Measurements from ENCODE around the gene PRR7.

DNA sequence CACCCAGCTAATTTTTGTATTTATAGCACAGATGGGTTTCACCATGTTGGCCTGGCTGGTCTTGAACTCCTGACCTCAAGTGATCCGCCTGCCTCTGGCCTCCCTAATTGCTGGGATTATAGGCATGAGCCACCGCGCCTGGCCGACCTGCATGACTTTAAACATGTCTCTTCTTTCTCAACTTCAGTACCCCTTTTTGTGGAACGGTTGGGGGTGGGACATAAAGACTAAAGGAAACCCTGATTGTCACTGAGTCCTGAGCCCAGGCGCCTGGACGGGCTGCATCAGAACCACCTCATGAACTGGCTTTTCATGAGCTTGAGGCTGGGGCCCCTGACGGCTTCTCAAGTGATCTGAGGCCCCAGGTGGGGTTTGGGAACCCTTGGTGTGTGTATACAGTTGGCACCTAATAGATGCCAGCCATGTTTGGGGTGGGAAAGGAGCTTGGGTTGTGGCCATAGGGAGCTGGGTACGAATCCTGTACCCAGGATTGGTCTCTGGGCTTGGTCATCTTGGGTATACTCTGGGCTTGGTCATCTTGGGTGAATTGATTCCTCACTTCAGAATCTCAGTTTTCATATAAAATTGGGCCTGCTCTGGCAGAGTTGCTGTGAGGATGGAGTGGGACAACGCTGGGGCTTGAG lies 17.9 kb upstream of the PRR7 start:
- TF ChIP-seq POLR2A (IDR thresholded peaks at IDR 0.05; ENCODE audit: low read depth, low read length) (no peak), POLR2AphosphoS5 (IDR thresholded peaks at IDR 0.05; ENCODE audit: low read depth, low read length) (no peak), TAF1 (IDR thresholded peaks at IDR 0.05; ENCODE audit: borderline replicate concordance, low read depth, low read length) (no peak)
